WTC11 (cell line): ENCODE results near the gene GOLGA7B. TPM values are rescaled to one million over a fixed set of nuclear protein-coding genes. Genes with fewer than 3 reads are reported as not detected.
"Not testable (repeated sequence)": the region's sequence is repeated elsewhere in the genome, so short reads cannot be mapped to it uniquely, and the experiment has no call there.

Experiments used
- ATAC-seq: fragments of 200-7000 bp; cut with Tn5 transposase; 2 replicates; pipeline ENCODE4 v1.10.0; 2021; ENCODE audit warnings: mild to moderate bottlenecking, moderate library complexity
- CTCF ChIA-PET: fragments of 300-600 bp; sonication (Branson Sonifier 250); formaldehyde crosslinking; loops from one replicate; lab custom pipeline; 2021; ENCODE audit warnings: antibody characterized with exemption; lab: Charles Lee
- POLR2A ChIA-PET: fragments of 350-600 bp; sonication (Branson Sonifier 250); formaldehyde crosslinking; loops from one replicate; lab custom pipeline; 2021; ENCODE audit warnings: antibody characterized with exemption; lab: Charles Lee
- DNase-seq: peaks from one replicate; pipeline ENCODE4 v3.0.0; 2021; ENCODE audit warnings: low spot score
- H3K27ac Mint-ChIP-seq: 2 replicates; pipeline ENCODE4 v1.8.0; 2021; ENCODE audit warnings: mixed read lengths
- H3K27me3 Mint-ChIP-seq: 2 replicates; pipeline ENCODE4 v1.8.0; 2021; ENCODE audit warnings: low read depth, mild to moderate bottlenecking, moderate library complexity, mixed read lengths
- H3K36me3 Mint-ChIP-seq: 2 replicates; pipeline ENCODE4 v1.8.0; 2021; ENCODE audit warnings: mixed read lengths
- H3K4me1 Mint-ChIP-seq: 2 replicates; pipeline ENCODE4 v1.8.0; 2022; ENCODE audit warnings: mixed read lengths
- H3K4me3 Mint-ChIP-seq: 2 replicates; pipeline ENCODE4 v1.8.0; 2021; ENCODE audit warnings: mild to moderate bottlenecking, moderate library complexity, mixed read lengths
- H3K9me3 Mint-ChIP-seq: 2 replicates; pipeline ENCODE4 v1.8.0; 2021; ENCODE audit warnings: mixed read lengths
- FOXK1 ChIP-seq: sonication (generic); formaldehyde crosslinking; IDR thresholded peaks from 2 replicates; pipeline ENCODE4 v1.8.0; 2022; ENCODE audit warnings: mild to moderate bottlenecking, moderate library complexity, missing genetic modification reagents
- HMGA2 ChIP-seq: fragments of 250-450 bp; sonication (Bioruptor Pico); IDR thresholded peaks from 2 replicates; pipeline ENCODE4 v1.4.0; 2021; ENCODE audit warnings: mild to moderate bottlenecking, moderate library complexity
- OVOL2 ChIP-seq: fragments of 250-450 bp; sonication (Bioruptor Pico); IDR thresholded peaks from 2 replicates; pipeline ENCODE4 v1.9.0; 2021; ENCODE audit warnings: mild to moderate bottlenecking, borderline replicate concordance
- RORB ChIP-seq: fragments of 250-450 bp; sonication (Bioruptor Pico); IDR thresholded peaks from 2 replicates; pipeline ENCODE4 v1.9.0; 2021; ENCODE audit warnings: mild to moderate bottlenecking
- SMAD3 ChIP-seq: sonication (generic); formaldehyde crosslinking; IDR thresholded peaks from 2 replicates; pipeline ENCODE4 v1.8.0; 2022; ENCODE audit warnings: missing genetic modification reagents, mild to moderate bottlenecking, borderline replicate concordance
- USF2 ChIP-seq: sonication (generic); formaldehyde crosslinking; IDR thresholded peaks from 2 replicates; pipeline ENCODE4 v1.8.1; 2023; ENCODE audit warnings: mild to moderate bottlenecking, missing genetic modification reagents, moderate library complexity
- ZBTB43 ChIP-seq: sonication (generic); formaldehyde crosslinking; IDR thresholded peaks from 2 replicates; pipeline ENCODE4 v1.8.1; 2023; ENCODE audit warnings: mild to moderate bottlenecking, missing genetic modification reagents
- ZNF121 ChIP-seq: sonication (generic); formaldehyde crosslinking; IDR thresholded peaks from 2 replicates; pipeline ENCODE4 v1.8.0; 2023; ENCODE audit warnings: missing genetic modification reagents
- ZNF671 ChIP-seq: fragments of 250-450 bp; sonication (Bioruptor Pico); IDR thresholded peaks from 2 replicates; pipeline ENCODE4 v1.8.0; 2021; ENCODE audit warnings: mild to moderate bottlenecking
- total RNA-seq: library from RNA; stranded (reverse); gene quantifications from 3 replicates; pipeline ENCODE4 v1.2.3, GENCODE V29; 2021
- TF ChIP-seq, protein P1 (sequence below): fragments of 250-450 bp; sonication (Bioruptor Pico); IDR thresholded peaks from 2 replicates; pipeline ENCODE4 v1.9.0; 2021; ENCODE audit warnings: mild to moderate bottlenecking
- TF ChIP-seq, protein P2 (sequence below): sonication (generic); formaldehyde crosslinking; IDR thresholded peaks from 2 replicates; pipeline ENCODE4 v1.8.0; 2022; ENCODE audit warnings: mild to moderate bottlenecking, missing genetic modification reagents
- TF ChIP-seq, protein P3 (sequence below): sonication (generic); formaldehyde crosslinking; IDR thresholded peaks from 2 replicates; pipeline ENCODE4 v1.8.1; 2023; ENCODE audit warnings: mild to moderate bottlenecking, missing genetic modification reagents, moderate library complexity
- TF ChIP-seq, protein P4 (sequence below): sonication (generic); formaldehyde crosslinking; IDR thresholded peaks from 2 replicates; pipeline ENCODE4 v1.8.0; 2022; ENCODE audit warnings: missing genetic modification reagents

GOLGA7B gene
- total RNA-seq, 1 experiment from 2014 or later = 0.24 TPM

- peaks cover 6% of the 10 kb centered on the region; the same call in 1 of the 2 replicates for H3K27me3 Mint-ChIP-seq
- H3K4me1 Mint-ChIP-seq = no peaks in the 10 kb centered on the region
- peaks cover 20% of the 10 kb centered on the region for H3K9me3 Mint-ChIP-seq
- H3K4me3 Mint-ChIP-seq = no peak overlapping the region
- CTCF ChIA-PET = no interaction called here
- no peaks in the 10 kb centered on the region; the same call in none of the 2 replicates for H3K36me3 Mint-ChIP-seq
- no peak for DNase-seq
- ATAC-seq = no peak
- no peak overlapping the region for H3K27ac Mint-ChIP-seq
- POLR2A ChIA-PET = no interaction called here
- TF ChIP-seq ZBTB43 (no peak), SMAD3 (no peak), USF2 (CRISPR knock-in tag) (no peak), ZNF671 (CRISPR knock-in tag) (no peak)
- TF ChIP-seq, protein P1, sequence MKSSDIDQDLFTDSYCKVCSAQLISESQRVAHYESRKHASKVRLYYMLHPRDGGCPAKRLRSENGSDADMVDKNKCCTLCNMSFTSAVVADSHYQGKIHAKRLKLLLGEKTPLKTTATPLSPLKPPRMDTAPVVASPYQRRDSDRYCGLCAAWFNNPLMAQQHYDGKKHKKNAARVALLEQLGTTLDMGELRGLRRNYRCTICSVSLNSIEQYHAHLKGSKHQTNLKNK (CRISPR knock-in tag) = no peak
- TF ChIP-seq, protein P2, sequence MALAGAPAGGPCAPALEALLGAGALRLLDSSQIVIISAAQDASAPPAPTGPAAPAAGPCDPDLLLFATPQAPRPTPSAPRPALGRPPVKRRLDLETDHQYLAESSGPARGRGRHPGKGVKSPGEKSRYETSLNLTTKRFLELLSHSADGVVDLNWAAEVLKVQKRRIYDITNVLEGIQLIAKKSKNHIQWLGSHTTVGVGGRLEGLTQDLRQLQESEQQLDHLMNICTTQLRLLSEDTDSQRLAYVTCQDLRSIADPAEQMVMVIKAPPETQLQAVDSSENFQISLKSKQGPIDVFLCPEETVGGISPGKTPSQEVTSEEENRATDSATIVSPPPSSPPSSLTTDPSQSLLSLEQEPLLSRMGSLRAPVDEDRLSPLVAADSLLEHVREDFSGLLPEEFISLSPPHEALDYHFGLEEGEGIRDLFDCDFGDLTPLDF (CRISPR knock-in tag) = no peak
These were observed 13.2 kb upstream of the GOLGA7B start for GRCh38 chr10:97836446-97836845.

DNA sequence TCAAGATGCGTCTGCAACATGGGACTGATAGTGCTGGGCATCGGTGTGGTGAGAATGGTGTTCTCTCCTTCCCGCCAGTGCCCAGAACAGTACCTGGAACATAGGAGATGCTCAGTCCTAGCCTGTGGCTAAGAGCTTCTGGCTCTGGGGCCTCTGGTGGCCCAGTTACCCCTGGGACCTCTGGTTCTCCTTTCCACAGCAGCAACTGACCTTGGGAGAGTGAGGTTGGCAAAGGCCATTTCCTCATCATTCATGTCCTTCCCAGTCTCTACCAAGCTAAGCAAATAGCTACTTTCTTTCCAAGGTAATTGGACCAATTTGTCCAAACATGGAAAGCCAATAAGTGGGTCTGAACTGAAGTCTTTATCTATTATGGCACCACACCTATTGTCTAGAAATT is 11.6 kb upstream of the GOLGA7B start:
- DNase-seq (no peak), ATAC-seq (no peak)
- H3K4me1 Mint-ChIP-seq = no peaks in the 10 kb centered on the region
- TF ChIP-seq, protein P3, sequence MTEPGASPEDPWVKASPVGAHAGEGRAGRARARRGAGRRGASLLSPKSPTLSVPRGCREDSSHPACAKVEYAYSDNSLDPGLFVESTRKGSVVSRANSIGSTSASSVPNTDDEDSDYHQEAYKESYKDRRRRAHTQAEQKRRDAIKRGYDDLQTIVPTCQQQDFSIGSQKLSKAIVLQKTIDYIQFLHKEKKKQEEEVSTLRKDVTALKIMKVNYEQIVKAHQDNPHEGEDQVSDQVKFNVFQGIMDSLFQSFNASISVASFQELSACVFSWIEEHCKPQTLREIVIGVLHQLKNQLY (CRISPR knock-in tag) = no peak
- TF ChIP-seq OVOL2 (no peak), RORB (CRISPR knock-in tag) (no peak), FOXK1 (CRISPR knock-in tag) (no peak), HMGA2 (no peak), ZNF121 (CRISPR knock-in tag) (no peak)
- TF ChIP-seq, protein P4, sequence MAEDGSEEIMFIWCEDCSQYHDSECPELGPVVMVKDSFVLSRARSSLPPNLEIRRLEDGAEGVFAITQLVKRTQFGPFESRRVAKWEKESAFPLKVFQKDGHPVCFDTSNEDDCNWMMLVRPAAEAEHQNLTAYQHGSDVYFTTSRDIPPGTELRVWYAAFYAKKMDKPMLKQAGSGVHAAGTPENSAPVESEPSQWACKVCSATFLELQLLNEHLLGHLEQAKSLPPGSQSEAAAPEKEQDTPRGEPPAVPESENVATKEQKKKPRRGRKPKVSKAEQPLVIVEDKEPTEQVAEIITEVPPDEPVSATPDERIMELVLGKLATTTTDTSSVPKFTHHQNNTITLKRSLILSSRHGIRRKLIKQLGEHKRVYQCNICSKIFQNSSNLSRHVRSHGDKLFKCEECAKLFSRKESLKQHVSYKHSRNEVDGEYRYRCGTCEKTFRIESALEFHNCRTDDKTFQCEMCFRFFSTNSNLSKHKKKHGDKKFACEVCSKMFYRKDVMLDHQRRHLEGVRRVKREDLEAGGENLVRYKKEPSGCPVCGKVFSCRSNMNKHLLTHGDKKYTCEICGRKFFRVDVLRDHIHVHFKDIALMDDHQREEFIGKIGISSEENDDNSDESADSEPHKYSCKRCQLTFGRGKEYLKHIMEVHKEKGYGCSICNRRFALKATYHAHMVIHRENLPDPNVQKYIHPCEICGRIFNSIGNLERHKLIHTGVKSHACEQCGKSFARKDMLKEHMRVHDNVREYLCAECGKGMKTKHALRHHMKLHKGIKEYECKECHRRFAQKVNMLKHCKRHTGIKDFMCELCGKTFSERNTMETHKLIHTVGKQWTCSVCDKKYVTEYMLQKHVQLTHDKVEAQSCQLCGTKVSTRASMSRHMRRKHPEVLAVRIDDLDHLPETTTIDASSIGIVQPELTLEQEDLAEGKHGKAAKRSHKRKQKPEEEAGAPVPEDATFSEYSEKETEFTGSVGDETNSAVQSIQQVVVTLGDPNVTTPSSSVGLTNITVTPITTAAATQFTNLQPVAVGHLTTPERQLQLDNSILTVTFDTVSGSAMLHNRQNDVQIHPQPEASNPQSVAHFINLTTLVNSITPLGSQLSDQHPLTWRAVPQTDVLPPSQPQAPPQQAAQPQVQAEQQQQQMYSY (CRISPR knock-in tag) = no peak
- no peaks in the 10 kb centered on the region; the same call in none of the 2 replicates for H3K36me3 Mint-ChIP-seq
- no peak overlapping the region for H3K27ac Mint-ChIP-seq
- ChIA-PET POLR2A (no interaction called here), CTCF (interaction anchor here (0.7 kb wide), 1 partner anchor 77 kb away, joined by 5 read pairs; no protein-coding TSS in a partner anchor)
- H3K9me3 Mint-ChIP-seq = peaks cover 23% of the 10 kb centered on the region
- no peak overlapping the region for H3K4me3 Mint-ChIP-seq
- peaks cover 9% of the 10 kb centered on the region for H3K27me3 Mint-ChIP-seq

DNA sequence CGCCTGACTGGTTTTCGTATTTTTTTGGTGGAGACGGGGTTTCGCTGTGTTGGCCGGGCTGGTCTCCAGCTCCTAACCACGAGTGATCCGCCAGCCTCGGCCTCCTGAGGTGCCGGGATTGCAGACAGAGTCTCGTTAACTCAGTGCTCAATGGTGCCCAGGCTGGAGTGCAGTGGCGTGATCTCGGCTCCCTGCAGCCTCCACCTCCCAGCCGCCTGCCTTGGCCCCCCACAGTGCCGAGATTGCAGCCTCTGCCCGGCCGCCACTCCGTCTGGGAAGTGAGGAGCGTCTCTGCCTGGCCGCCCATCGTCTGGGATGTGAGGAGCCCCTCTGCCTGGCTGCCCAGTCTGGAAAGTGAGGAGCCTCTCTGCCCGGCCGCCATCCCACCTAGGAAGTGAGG is 8.5 kb upstream of the GOLGA7B start:
- H3K36me3 Mint-ChIP-seq, CTCF ChIA-PET, H3K4me1 Mint-ChIP-seq, POLR2A ChIA-PET, H3K27me3 Mint-ChIP-seq, H3K4me3 Mint-ChIP-seq, DNase-seq, ATAC-seq, H3K27ac Mint-ChIP-seq: not testable (repeated sequence)
- peaks cover 22% of the 10 kb centered on the region for H3K9me3 Mint-ChIP-seq

- CTCF ChIA-PET, ATAC-seq, H3K4me1 Mint-ChIP-seq, POLR2A ChIA-PET, H3K27me3 Mint-ChIP-seq, H3K27ac Mint-ChIP-seq, H3K36me3 Mint-ChIP-seq, H3K4me3 Mint-ChIP-seq, DNase-seq: not testable (repeated sequence)
- peaks cover 16% of the 10 kb centered on the region for H3K9me3 Mint-ChIP-seq
These were observed 7.5 kb upstream of the GOLGA7B start for GRCh38 chr10:97842114-97842513.
